H1 (cell line): ENCODE measurements around the gene MGME1. TPM values are rescaled to one million over a fixed set of nuclear protein-coding genes. Genes with fewer than 3 reads are reported as not detected.

ENCODE experiments used
- HDAC6 ChIP-seq: IDR thresholded peaks from one replicate; pipeline ENCODE4 v1.7.1; 2012; ENCODE audit warnings: low read depth, mild to moderate bottlenecking, inconsistent platforms, low read length, moderate library complexity
- JUN ChIP-seq: IDR thresholded peaks from 2 replicates; pipeline ENCODE4 v1.6.1; 2011; ENCODE audit warnings: low read depth, mild to moderate bottlenecking, improper control_type of control experiment, low read length
- SAP30 ChIP-seq: fragments of 300-600 bp; sonication (generic); IDR thresholded peaks from 2 replicates; pipeline ENCODE4 v1.7.1; 2012; ENCODE audit warnings: low read length, moderate library complexity, mild to moderate bottlenecking, inconsistent platforms; ENCODE audit not compliant: insufficient read depth, insufficient replicate concordance
- polyA plus RNA-seq, 7 experiments: library from polyadenylated mRNA; depleted of rRNA in 3 of 7; stranded (reverse) in 5 of 7; unstranded in 2 of 7; fragments of >200 nt in 5 of 7; fragments of 200-250 nt in 2 of 7; gene quantifications; 1 replicate in 5 of 7; 2 replicates in 1 of 7; 4 replicates in 1 of 7; pipeline versions ENCODE4 v1.2.1 to v1.2.3, GENCODE V29; 2011 to 2013; ENCODE audit warnings: missing spikeins in 2 of 7, mixed read lengths in 2 of 7
- total RNA-seq: library from RNA; stranded (reverse); fragmentation: NEBNext Ultra II Directional; extraction: Animal tissue kit (Norgen Biotek cat#: 25700); gene quantifications from 2 replicates; pipeline ENCODE4 v1.2.1, GENCODE V29; 2021
- TF ChIP-seq, protein P1 (sequence below): fragments of 300-600 bp; sonication (generic); IDR thresholded peaks from 2 replicates; pipeline ENCODE4 v1.7.1; 2012; ENCODE audit warnings: low read length, moderate library complexity, mild to moderate bottlenecking, inconsistent platforms; ENCODE audit not compliant: insufficient replicate concordance

Gene MGME1
- total and polyA plus RNA-seq, 2 of the 8 experiments (the other 6 are each of a cell fraction or from before 2014, with no cell fraction given), result 27.7 to 59.0 TPM

DNA sequence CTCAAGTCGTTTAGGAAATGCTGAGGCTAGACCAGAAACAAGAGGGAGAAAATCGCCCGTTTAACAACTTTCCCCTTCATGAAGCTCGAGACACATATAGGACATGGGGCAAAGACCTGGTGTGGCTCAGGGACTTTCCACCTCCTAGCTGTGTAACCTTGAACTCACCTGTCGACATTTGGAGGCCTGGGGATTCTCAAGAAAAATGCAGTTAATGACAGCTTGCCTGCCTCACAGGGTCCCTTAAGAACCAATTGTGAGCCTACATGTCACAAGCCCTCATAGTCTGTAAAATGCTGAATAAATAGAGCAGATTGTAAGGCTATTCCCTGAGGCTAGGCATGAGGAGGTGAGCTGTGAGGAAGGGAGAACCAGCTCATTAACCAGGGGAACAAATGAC, 35.1 kb downstream of the MGME1 start (continued):
- TF ChIP-seq, protein P1, sequence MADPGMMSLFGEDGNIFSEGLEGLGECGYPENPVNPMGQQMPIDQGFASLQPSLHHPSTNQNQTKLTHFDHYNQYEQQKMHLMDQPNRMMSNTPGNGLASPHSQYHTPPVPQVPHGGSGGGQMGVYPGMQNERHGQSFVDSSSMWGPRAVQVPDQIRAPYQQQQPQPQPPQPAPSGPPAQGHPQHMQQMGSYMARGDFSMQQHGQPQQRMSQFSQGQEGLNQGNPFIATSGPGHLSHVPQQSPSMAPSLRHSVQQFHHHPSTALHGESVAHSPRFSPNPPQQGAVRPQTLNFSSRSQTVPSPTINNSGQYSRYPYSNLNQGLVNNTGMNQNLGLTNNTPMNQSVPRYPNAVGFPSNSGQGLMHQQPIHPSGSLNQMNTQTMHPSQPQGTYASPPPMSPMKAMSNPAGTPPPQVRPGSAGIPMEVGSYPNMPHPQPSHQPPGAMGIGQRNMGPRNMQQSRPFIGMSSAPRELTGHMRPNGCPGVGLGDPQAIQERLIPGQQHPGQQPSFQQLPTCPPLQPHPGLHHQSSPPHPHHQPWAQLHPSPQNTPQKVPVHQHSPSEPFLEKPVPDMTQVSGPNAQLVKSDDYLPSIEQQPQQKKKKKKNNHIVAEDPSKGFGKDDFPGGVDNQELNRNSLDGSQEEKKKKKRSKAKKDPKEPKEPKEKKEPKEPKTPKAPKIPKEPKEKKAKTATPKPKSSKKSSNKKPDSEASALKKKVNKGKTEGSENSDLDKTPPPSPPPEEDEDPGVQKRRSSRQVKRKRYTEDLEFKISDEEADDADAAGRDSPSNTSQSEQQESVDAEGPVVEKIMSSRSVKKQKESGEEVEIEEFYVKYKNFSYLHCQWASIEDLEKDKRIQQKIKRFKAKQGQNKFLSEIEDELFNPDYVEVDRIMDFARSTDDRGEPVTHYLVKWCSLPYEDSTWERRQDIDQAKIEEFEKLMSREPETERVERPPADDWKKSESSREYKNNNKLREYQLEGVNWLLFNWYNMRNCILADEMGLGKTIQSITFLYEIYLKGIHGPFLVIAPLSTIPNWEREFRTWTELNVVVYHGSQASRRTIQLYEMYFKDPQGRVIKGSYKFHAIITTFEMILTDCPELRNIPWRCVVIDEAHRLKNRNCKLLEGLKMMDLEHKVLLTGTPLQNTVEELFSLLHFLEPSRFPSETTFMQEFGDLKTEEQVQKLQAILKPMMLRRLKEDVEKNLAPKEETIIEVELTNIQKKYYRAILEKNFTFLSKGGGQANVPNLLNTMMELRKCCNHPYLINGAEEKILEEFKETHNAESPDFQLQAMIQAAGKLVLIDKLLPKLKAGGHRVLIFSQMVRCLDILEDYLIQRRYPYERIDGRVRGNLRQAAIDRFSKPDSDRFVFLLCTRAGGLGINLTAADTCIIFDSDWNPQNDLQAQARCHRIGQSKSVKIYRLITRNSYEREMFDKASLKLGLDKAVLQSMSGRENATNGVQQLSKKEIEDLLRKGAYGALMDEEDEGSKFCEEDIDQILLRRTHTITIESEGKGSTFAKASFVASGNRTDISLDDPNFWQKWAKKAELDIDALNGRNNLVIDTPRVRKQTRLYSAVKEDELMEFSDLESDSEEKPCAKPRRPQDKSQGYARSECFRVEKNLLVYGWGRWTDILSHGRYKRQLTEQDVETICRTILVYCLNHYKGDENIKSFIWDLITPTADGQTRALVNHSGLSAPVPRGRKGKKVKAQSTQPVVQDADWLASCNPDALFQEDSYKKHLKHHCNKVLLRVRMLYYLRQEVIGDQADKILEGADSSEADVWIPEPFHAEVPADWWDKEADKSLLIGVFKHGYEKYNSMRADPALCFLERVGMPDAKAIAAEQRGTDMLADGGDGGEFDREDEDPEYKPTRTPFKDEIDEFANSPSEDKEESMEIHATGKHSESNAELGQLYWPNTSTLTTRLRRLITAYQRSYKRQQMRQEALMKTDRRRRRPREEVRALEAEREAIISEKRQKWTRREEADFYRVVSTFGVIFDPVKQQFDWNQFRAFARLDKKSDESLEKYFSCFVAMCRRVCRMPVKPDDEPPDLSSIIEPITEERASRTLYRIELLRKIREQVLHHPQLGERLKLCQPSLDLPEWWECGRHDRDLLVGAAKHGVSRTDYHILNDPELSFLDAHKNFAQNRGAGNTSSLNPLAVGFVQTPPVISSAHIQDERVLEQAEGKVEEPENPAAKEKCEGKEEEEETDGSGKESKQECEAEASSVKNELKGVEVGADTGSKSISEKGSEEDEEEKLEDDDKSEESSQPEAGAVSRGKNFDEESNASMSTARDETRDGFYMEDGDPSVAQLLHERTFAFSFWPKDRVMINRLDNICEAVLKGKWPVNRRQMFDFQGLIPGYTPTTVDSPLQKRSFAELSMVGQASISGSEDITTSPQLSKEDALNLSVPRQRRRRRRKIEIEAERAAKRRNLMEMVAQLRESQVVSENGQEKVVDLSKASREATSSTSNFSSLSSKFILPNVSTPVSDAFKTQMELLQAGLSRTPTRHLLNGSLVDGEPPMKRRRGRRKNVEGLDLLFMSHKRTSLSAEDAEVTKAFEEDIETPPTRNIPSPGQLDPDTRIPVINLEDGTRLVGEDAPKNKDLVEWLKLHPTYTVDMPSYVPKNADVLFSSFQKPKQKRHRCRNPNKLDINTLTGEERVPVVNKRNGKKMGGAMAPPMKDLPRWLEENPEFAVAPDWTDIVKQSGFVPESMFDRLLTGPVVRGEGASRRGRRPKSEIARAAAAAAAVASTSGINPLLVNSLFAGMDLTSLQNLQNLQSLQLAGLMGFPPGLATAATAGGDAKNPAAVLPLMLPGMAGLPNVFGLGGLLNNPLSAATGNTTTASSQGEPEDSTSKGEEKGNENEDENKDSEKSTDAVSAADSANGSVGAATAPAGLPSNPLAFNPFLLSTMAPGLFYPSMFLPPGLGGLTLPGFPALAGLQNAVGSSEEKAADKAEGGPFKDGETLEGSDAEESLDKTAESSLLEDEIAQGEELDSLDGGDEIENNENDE, result no peak
- no peak for TF ChIP-seq SAP30
- TF ChIP-seq JUN, result no peak
- no peak for TF ChIP-seq HDAC6
